ENCODE measurements around the gene GRIP2.
A peak's percentile ranks its signal among the peaks of the same experiment; 100 is the strongest.

The GRIP2 gene

GRCh38 chr3:14464521-14464920 is 75.6 kb downstream of the GRIP2 start:
- ChIA-PET POLR2A (no interaction called here), CTCF (interaction anchor here (1.0 to 1.2 kb wide), 2 partner anchors 203 to 261 kb away, joined by 3 to 5 read pairs; no protein-coding TSS in a partner anchor)
- no peak for DNase-seq (ENCODE audit: extremely low spot score)
- no peak for TF ChIP-seq TARDBP (IDR thresholded peaks at IDR 0.05)
- TF ChIP-seq FOXM1 (IDR thresholded peaks at IDR 0.05; ENCODE audit: borderline replicate concordance) = no peak
- no peak for TF ChIP-seq L3MBTL2 (conservative IDR thresholded peaks at IDR 0.05)
- TF ChIP-seq FOXK2 (IDR thresholded peaks at IDR 0.05) = no peak
- TF ChIP-seq PKNOX1 (IDR thresholded peaks at IDR 0.05) = no peak
- TF ChIP-seq FOXA1 (IDR thresholded peaks at IDR 0.05) = no peak
- no peak for TF ChIP-seq BHLHE40 (IDR thresholded peaks at IDR 0.05; ENCODE audit: borderline replicate concordance)
- TF ChIP-seq SUZ12 (IDR thresholded peaks at IDR 0.05) = no peak
- no peak for TF ChIP-seq ELF4 (IDR thresholded peaks at IDR 0.05)
- no peak for TF ChIP-seq SP1 (IDR thresholded peaks at IDR 0.05)
- TF ChIP-seq ARNT (IDR thresholded peaks at IDR 0.05) = no peak
- TF ChIP-seq ZNF384 (IDR thresholded peaks at IDR 0.05) = no peak
- TF ChIP-seq LEF1 (IDR thresholded peaks at IDR 0.05; ENCODE audit: borderline replicate concordance) = no peak
- no peak for TF ChIP-seq NFRKB (IDR thresholded peaks at IDR 0.05)
- no peak for TF ChIP-seq CTBP1 (IDR thresholded peaks at IDR 0.05; ENCODE audit: borderline replicate concordance)
- TF ChIP-seq HDGF (IDR thresholded peaks at IDR 0.05; ENCODE audit: borderline replicate concordance) = no peak

GRCh38 chr3:14464141-14464465 is 76.0 kb downstream of the GRIP2 start:
- ChIA-PET CTCF (interaction anchor here (1.0 to 1.2 kb wide), 2 partner anchors 203 to 260 kb away, joined by 3 to 5 read pairs; no protein-coding TSS in a partner anchor), POLR2A (no interaction called here)
- TF ChIP-seq BHLHE40 (IDR thresholded peaks at IDR 0.05; ENCODE audit: borderline replicate concordance) = no peak
- no peak for TF ChIP-seq NFRKB (IDR thresholded peaks at IDR 0.05)
- TF ChIP-seq L3MBTL2 (conservative IDR thresholded peaks at IDR 0.05) = no peak
- no peak for TF ChIP-seq FOXA1 (IDR thresholded peaks at IDR 0.05)
- TF ChIP-seq FOXM1 (IDR thresholded peaks at IDR 0.05; ENCODE audit: borderline replicate concordance) = no peak
- no peak for TF ChIP-seq SP1 (IDR thresholded peaks at IDR 0.05)
- DNase-seq (ENCODE audit: extremely low spot score) = no peak

- no peak for DNase-seq (ENCODE audit: extremely low spot score)
- TF ChIP-seq CTBP1 (IDR thresholded peaks at IDR 0.05; ENCODE audit: borderline replicate concordance) = no peak
- TF ChIP-seq BHLHE40 (IDR thresholded peaks at IDR 0.05; ENCODE audit: borderline replicate concordance) = no peak
- TF ChIP-seq L3MBTL2 (conservative IDR thresholded peaks at IDR 0.05) = no peak
- no peak for TF ChIP-seq ARNT (IDR thresholded peaks at IDR 0.05)
- no peak for TF ChIP-seq FOXM1 (IDR thresholded peaks at IDR 0.05; ENCODE audit: borderline replicate concordance)
- no peak for TF ChIP-seq SUZ12 (IDR thresholded peaks at IDR 0.05)
- no peak for TF ChIP-seq FOXA1 (IDR thresholded peaks at IDR 0.05)
- TF ChIP-seq ZNF384 (IDR thresholded peaks at IDR 0.05) = no peak
- no peak for TF ChIP-seq PKNOX1 (IDR thresholded peaks at IDR 0.05)
- TF ChIP-seq ELF4 (IDR thresholded peaks at IDR 0.05) = no peak
- TF ChIP-seq TARDBP (IDR thresholded peaks at IDR 0.05) = no peak
- ChIA-PET POLR2A (no interaction called here), CTCF (interaction anchor here (1.0 to 1.2 kb wide), 2 partner anchors 202 to 260 kb away, joined by 3 to 5 read pairs; no protein-coding TSS in a partner anchor)
These were observed 76.6 kb downstream of the GRIP2 start for GRCh38 chr3:14463330-14464140.

- POLR2A ChIA-PET = no interaction called here
- CTCF ChIA-PET = no interaction called here
- no peak for DNase-seq (ENCODE audit: extremely low spot score)
- no peak for TF ChIP-seq SUZ12 (IDR thresholded peaks at IDR 0.05)
- TF ChIP-seq ELF4 (IDR thresholded peaks at IDR 0.05) = no peak
- TF ChIP-seq BHLHE40 (IDR thresholded peaks at IDR 0.05; ENCODE audit: borderline replicate concordance) = no peak
- TF ChIP-seq PKNOX1 (IDR thresholded peaks at IDR 0.05) = no peak
- TF ChIP-seq ARNT (IDR thresholded peaks at IDR 0.05) = no peak
- no peak for TF ChIP-seq NFRKB (IDR thresholded peaks at IDR 0.05)
- TF ChIP-seq TARDBP (IDR thresholded peaks at IDR 0.05) = no peak
- no peak for TF ChIP-seq FOXM1 (IDR thresholded peaks at IDR 0.05; ENCODE audit: borderline replicate concordance)
- no peak for TF ChIP-seq LEF1 (IDR thresholded peaks at IDR 0.05; ENCODE audit: borderline replicate concordance)
- TF ChIP-seq FOXK2 (IDR thresholded peaks at IDR 0.05) = no peak
- no peak for TF ChIP-seq L3MBTL2 (conservative IDR thresholded peaks at IDR 0.05)
- no peak for TF ChIP-seq CTBP1 (IDR thresholded peaks at IDR 0.05; ENCODE audit: borderline replicate concordance)
- TF ChIP-seq HDGF (IDR thresholded peaks at IDR 0.05; ENCODE audit: borderline replicate concordance) = no peak
- TF ChIP-seq FOXA1 (IDR thresholded peaks at IDR 0.05) = no peak
- no peak for TF ChIP-seq ZNF384 (IDR thresholded peaks at IDR 0.05)
- TF ChIP-seq SP1 (IDR thresholded peaks at IDR 0.05) = no peak
These were observed 77.4 kb downstream of the GRIP2 start for GRCh38 chr3:14462738-14463137.

- POLR2A ChIA-PET = no interaction called here
- DNase-seq (ENCODE audit: extremely low spot score) = peak; percentile 41
These were observed 78.3 kb downstream of the GRIP2 start for GRCh38 chr3:14461748-14462324.

More at GRCh38 chr3:14461748-14462324, 78.3 kb downstream of the GRIP2 start:
- CTCF ChIA-PET = interaction anchor here (0.6 kb wide), 1 partner anchor 90 kb away, joined by 3 read pairs; no protein-coding TSS in a partner anchor
- TF ChIP-seq SP1 (IDR thresholded peaks at IDR 0.05) (no peak), BHLHE40 (IDR thresholded peaks at IDR 0.05; ENCODE audit: borderline replicate concordance) (no peak), SUZ12 (IDR thresholded peaks at IDR 0.05) (no peak), ELF4 (IDR thresholded peaks at IDR 0.05) (no peak), NFRKB (IDR thresholded peaks at IDR 0.05) (no peak), HDGF (IDR thresholded peaks at IDR 0.05; ENCODE audit: borderline replicate concordance) (no peak), FOXK2 (IDR thresholded peaks at IDR 0.05) (no peak), PKNOX1 (IDR thresholded peaks at IDR 0.05) (no peak), L3MBTL2 (conservative IDR thresholded peaks at IDR 0.05) (no peak)
